GM10266 (cell line): ENCODE data around the gene POU2AF3.

Experiments used
- DNase-seq: peaks from one replicate; pipeline ENCODE4 v3.0.0; 2012; ENCODE audit errors: extremely low spot score
- CTCF ChIP-seq: IDR thresholded peaks from 2 replicates; pipeline ENCODE4 v1.5.1; 2012; ENCODE audit warnings: mild to moderate bottlenecking, low read depth; ENCODE audit not compliant: control insufficient read depth, insufficient read depth; ENCODE audit errors: missing control alignments

Gene POU2AF3

DNA sequence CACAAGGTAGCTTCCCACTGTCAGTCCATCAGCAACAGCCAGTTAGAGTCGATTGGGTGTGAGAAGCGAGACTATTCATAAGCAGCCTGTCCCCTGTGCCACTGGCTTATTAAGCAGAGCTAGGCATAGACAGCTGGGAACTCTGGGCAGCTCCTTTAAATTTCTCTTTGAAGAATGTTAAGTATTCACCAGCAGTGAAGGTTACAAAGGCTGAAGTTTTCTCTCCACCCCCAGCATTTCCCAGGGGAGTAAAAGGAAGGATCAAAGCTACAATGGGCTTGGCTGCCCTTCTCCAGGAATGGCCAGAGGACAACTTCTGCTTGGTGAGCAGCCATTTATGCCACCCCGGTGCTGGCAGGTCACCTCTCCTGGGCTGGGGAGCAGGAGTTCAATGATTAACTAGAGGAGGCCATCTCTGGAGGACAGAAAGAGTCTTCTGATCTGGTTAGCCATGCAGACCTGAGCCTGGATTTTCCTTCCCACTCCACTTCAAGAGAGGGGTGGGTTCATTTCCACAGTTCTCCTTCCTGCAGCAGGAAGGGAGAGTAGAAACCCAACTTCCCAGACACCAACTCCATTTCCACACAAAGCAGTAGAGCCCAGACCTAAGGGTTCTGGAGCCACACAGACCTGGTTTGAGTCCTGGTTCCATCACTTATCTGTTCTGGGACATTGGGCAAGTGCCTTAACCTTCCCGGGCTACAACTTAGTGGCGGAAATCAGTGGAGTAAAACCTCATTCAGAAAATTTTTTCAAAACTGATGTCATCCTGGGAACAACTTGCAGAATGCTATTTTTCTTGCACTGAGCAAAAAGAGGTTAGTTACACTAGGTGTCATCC, 22.6 kb downstream of the POU2AF3 start:
- DNase-seq, result no peak
- TF ChIP-seq CTCF, result no peak

GRCh38 chr11:111322534-111322933, 24.2 kb downstream of the POU2AF3 start:
- no peak for DNase-seq
- TF ChIP-seq CTCF, result no peak

- TF ChIP-seq CTCF, result no peak
- DNase-seq, result no peak
Observed at GRCh38 chr11:111324277-111324720, 26.0 kb downstream of the POU2AF3 start.

DNA sequence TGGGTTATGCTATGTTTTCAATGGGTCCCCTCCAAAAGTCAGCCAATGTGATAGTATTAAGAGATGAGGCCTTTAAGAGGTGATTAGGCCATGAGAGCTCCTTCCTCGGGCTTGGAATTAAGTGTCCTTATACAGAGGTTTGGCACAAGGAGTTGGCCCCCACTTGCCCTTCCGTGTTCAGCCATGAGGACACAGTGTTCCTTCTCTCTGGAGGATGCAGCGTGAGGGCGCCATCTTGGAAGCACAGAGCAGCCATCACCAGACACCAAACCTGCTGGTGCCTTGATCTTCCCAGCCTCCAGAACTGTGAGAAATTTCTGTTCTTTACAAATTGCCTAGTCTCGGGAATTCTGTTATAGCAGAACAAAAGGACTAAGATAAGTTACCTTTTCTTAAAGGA, 26.9 kb downstream of the POU2AF3 start:
- DNase-seq, result no peak
- no peak for TF ChIP-seq CTCF

- TF ChIP-seq CTCF, result no peak
- DNase-seq, result no peak
Observed at GRCh38 chr11:111326824-111327223, 28.5 kb downstream of the POU2AF3 start.

- TF ChIP-seq CTCF, result no peak
- no peak for DNase-seq
Observed at GRCh38 chr11:111327908-111328624, 29.7 kb downstream of the POU2AF3 start.
